DND-41 (cell line): Measurements from ENCODE around the gene ADAM30.
"Not testable (repeated sequence)": the region's sequence is repeated elsewhere in the genome, so short reads cannot be mapped to it uniquely, and the experiment has no call there.

Experiments used
- ATAC-seq: fragments of 200-7000 bp; cut with Tn5 transposase; 3 replicates; pipeline ENCODE4 v1.9.1; 2021; ENCODE audit warnings: low read depth; ENCODE audit not compliant: insufficient read depth
- DNase-seq: peaks from one replicate; pipeline ENCODE4 v3.0.0-alpha.2; 2020
- H2AFZ ChIP-seq: 2 replicates; pipeline ENCODE4 v1.6.0; 2012; ENCODE audit warnings: low read depth, low read length
- H3K27ac ChIP-seq: 2 replicates; pipeline ENCODE4 v1.5.1; 2012; ENCODE audit warnings: low read length, inconsistent platforms
- H3K27me3 ChIP-seq: fragments of 200-600 bp; sonication (generic); 2 replicates; pipeline ENCODE4 v1.6.0; 2012; ENCODE audit warnings: low read length, mild to moderate bottlenecking, inconsistent platforms; ENCODE audit not compliant: insufficient read depth, poor library complexity
- H3K36me3 ChIP-seq: 2 replicates; pipeline ENCODE4 v1.5.1; 2012; ENCODE audit warnings: low read length, inconsistent platforms; ENCODE audit not compliant: insufficient read depth
- H3K4me1 ChIP-seq: 2 replicates; pipeline ENCODE4 v1.5.1; 2012; ENCODE audit warnings: mild to moderate bottlenecking, low read length; ENCODE audit not compliant: insufficient read depth
- H3K4me2 ChIP-seq: 2 replicates; pipeline ENCODE4 v1.6.0; 2012; ENCODE audit warnings: mild to moderate bottlenecking, moderate library complexity, low read length, inconsistent platforms; ENCODE audit not compliant: insufficient read depth
- H3K4me3 ChIP-seq, 2 experiments: fragments of 200-600 bp in 1 of 2; shearing (Covaris generic) in 1 of 2; 2 replicates each; pipeline ENCODE4 v1.5.1; 2012 to 2016; ENCODE audit warnings: inconsistent platforms in 2 of 2, low read length in 2 of 2, mild to moderate bottlenecking in 2 of 2, low read depth in 1 of 2, moderate library complexity in 1 of 2
- H3K79me2 ChIP-seq: 2 replicates; pipeline ENCODE4 v1.6.0; 2012; ENCODE audit warnings: low read length, inconsistent platforms; ENCODE audit not compliant: insufficient read depth
- H3K9ac ChIP-seq: 2 replicates; pipeline ENCODE4 v1.6.0; 2012; ENCODE audit warnings: low read depth, mild to moderate bottlenecking, inconsistent platforms, low read length, moderate library complexity
- H3K9me3 ChIP-seq: 2 replicates; pipeline ENCODE4 v1.5.1; 2012; ENCODE audit warnings: low read length, moderate library complexity, mild to moderate bottlenecking, inconsistent platforms; ENCODE audit not compliant: insufficient read depth, severe bottlenecking
- H4K20me1 ChIP-seq: 2 replicates; pipeline ENCODE4 v1.6.0; 2012; ENCODE audit warnings: low read length; ENCODE audit not compliant: insufficient read depth
- CTCF ChIP-seq: IDR thresholded peaks from 2 replicates; pipeline ENCODE4 v1.5.1; 2012; ENCODE audit warnings: borderline replicate concordance, low read length, moderate library complexity, mild to moderate bottlenecking; ENCODE audit not compliant: poor library complexity, severe bottlenecking; ENCODE audit errors: extremely low read depth
- EZH2 ChIP-seq: IDR thresholded peaks from 3 replicates; pipeline ENCODE4 v1.6.1; 2012; ENCODE audit warnings: borderline replicate concordance, low read depth, mild to moderate bottlenecking, moderate library complexity, low read length, inconsistent platforms; ENCODE audit not compliant: severe bottlenecking

The ADAM30 gene

GRCh38 chr1:119858126-119858525 lies 38.2 kb downstream of the ADAM30 start:
- Histone ChIP-seq H3K27me3 (no peaks in the 10 kb centered on the region), H3K4me2 (no peak overlapping the region), H3K9me3 (no peaks in the 10 kb centered on the region), H4K20me1 (no peaks in the 10 kb centered on the region), H3K27ac (peak overlapping the region; percentile 89), H3K36me3 (no peaks in the 10 kb centered on the region), H3K4me3 (no peak overlapping the region), H3K79me2 (no peaks in the 10 kb centered on the region), H2AFZ (no peak overlapping the region; the same call in 1 of the 2 replicates), H3K4me1 (peaks cover 34% of the 10 kb centered on the region), H3K9ac (no peak overlapping the region)
- DNase-seq (no peak), ATAC-seq (no peak)
- TF ChIP-seq EZH2: no peak
- TF ChIP-seq CTCF: no peak

- Histone ChIP-seq H3K27ac (no peak overlapping the region), H3K4me2 (no peak overlapping the region), H3K27me3 (no peaks in the 10 kb centered on the region), H2AFZ (no peak overlapping the region), H3K36me3 (no peaks in the 10 kb centered on the region), H3K4me3 (no peak overlapping the region), H3K9ac (no peak overlapping the region), H4K20me1 (no peaks in the 10 kb centered on the region), H3K4me1 (peaks cover 2% of the 10 kb centered on the region), H3K9me3 (no peaks in the 10 kb centered on the region), H3K79me2 (no peaks in the 10 kb centered on the region)
- DNase-seq: no peak
- no peak for ATAC-seq
- TF ChIP-seq CTCF: no peak
Observed at GRCh38 chr1:119853155-119853554, 43.2 kb downstream of the ADAM30 start.

- TF ChIP-seq CTCF: peak; percentile 41
- not testable (repeated sequence) for H3K9me3 ChIP-seq
Observed at GRCh38 chr1:119844206-119844605, 52.1 kb downstream of the ADAM30 start.

More at GRCh38 chr1:119844206-119844605, 52.1 kb downstream of the ADAM30 start:
- H3K27ac ChIP-seq, H3K4me2 ChIP-seq, H3K79me2 ChIP-seq, ATAC-seq, H3K27me3 ChIP-seq, H3K4me1 ChIP-seq, H3K36me3 ChIP-seq, H4K20me1 ChIP-seq, DNase-seq, H3K4me3 ChIP-seq, H2AFZ ChIP-seq, H3K9ac ChIP-seq: not testable (repeated sequence)
